Gastrocnemius medialis (tissue), 4 donors: ENCODE measurements around the gene SAMMSON. TPM values are rescaled to one million over a fixed set of nuclear protein-coding genes. Genes with fewer than 3 reads are reported as not detected.

Experiments
- ATAC-seq, 2 donors: fragments of 150-250 bp; one replicate each; pipeline ENCODE4 v1.9.1; 2016
- DNase-seq, 2 donors: peaks; one replicate each; pipeline ENCODE4 v3.0.0-alpha.2; 2019
- H3K27ac ChIP-seq, 4 donors: fragments of 200-600 bp; sonication (generic); 1 replicate in 1 of 4; 2 replicates in 3 of 4; pipeline ENCODE4 v1.5.1; 2016 to 2018; ENCODE audit warnings: mild to moderate bottlenecking in 2 of 4, moderate library complexity in 1 of 4
- H3K27me3 ChIP-seq, 3 donors: fragments of 200-600 bp; sonication (generic) in 2 of 3; 1 replicate in 1 of 3; 2 replicates in 2 of 3; pipeline versions ENCODE4 v1.5.1 to v1.6.0; 2016 to 2019; ENCODE audit warnings: mild to moderate bottlenecking in 1 of 3, moderate library complexity in 1 of 3
- H3K36me3 ChIP-seq, 2 donors: fragments of 200-600 bp; sonication (generic) in 1 of 2; one replicate each; pipeline ENCODE4 v1.5.1; 2017 to 2018
- H3K4me1 ChIP-seq, 2 donors: fragments of 200-600 bp; sonication (generic) in 1 of 2; one replicate each; pipeline ENCODE4 v1.5.1; 2016 to 2017; ENCODE audit warnings: mild to moderate bottlenecking in 2 of 2
- H3K4me3 ChIP-seq, 4 donors: fragments of 200-600 bp; sonication (generic) in 3 of 4; 1 replicate in 1 of 4; 2 replicates in 3 of 4; pipeline ENCODE4 v1.5.1; 2016 to 2019; ENCODE audit warnings: mild to moderate bottlenecking in 2 of 4
- H3K9me3 ChIP-seq, 3 donors: fragments of 200-600 bp; sonication (generic) in 2 of 3; 1 replicate in 1 of 3; 2 replicates in 2 of 3; pipeline ENCODE4 v1.5.1; 2016 to 2019
- POLR2A ChIP-seq, 2 donors: fragments of 450-650 bp; IDR thresholded peaks; one replicate each; pipeline ENCODE4 v1.6.1; 2017; ENCODE audit warnings: antibody characterized with exemption in 2 of 2, mild to moderate bottlenecking in 2 of 2, moderate library complexity in 2 of 2
- in situ Hi-C, 4 donors: fragments of 200-750 bp; cut with MboI; loops; one replicate each; pipeline versions ENCODE4 v1.15.0 to v1.8.0; 2017; ENCODE audit warnings: low sequenced_read_pairs in 4 of 4
- intact Hi-C: fragments of 100-400 bp; cut with DNase I; formaldehyde crosslinking; loops from one replicate; pipeline ENCODE4 v1.15.1; 2023; ENCODE audit warnings: low total_unique reads
- total RNA-seq, 4 donors: library from RNA; depleted of rRNA; stranded (reverse); fragments of >200 nt; gene quantifications; one replicate each; pipeline versions ENCODE4 v1.1.0 to v1.2.3, GENCODE V29; 2016
- TF ChIP-seq, protein P1 (sequence below), 5 experiments: fragments of 450-650 bp in 3 of 5; fragments of 200-600 bp in 2 of 5; sonication (generic) in 2 of 5; IDR thresholded peaks in 4 of 5; conservative IDR thresholded peaks in 1 of 5; 1 replicate in 4 of 5; 2 replicates in 1 of 5; pipeline ENCODE4 v1.5.1; 2016 to 2019; ENCODE audit warnings: antibody characterized with exemption in 5 of 5, mild to moderate bottlenecking in 3 of 5, moderate library complexity in 3 of 5

Gene SAMMSON
- total RNA-seq, 4 donors from 2014 or later: not detected

DNA sequence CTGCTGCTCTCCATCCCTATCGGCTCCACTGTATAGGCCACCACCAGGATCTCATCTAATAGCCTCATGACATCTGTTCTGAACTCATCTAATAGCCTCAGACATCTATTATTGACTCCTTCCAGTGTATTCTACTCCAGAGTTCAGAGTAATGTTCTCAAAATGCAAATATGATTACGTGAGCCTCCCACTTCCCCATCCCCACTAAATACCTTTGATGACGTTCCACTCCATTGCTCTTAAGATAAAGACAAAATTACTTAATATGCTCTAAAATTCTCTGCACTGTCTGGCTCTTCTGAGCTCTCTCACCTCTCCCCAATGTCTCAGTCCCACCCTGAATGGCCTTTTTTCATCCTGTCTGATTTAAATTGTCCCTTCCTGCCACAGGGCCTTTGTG lies 94.7 kb downstream of the SAMMSON start:
- Histone ChIP-seq H3K27ac (no peak overlapping the region), H3K36me3 (no peaks in the 10 kb centered on the region), H3K9me3 (no peaks in the 10 kb centered on the region), H3K4me1 (no peaks in the 10 kb centered on the region), H3K27me3 (no peaks in the 10 kb centered on the region), H3K4me3 (no peak overlapping the region)
- TF ChIP-seq, protein P1, sequence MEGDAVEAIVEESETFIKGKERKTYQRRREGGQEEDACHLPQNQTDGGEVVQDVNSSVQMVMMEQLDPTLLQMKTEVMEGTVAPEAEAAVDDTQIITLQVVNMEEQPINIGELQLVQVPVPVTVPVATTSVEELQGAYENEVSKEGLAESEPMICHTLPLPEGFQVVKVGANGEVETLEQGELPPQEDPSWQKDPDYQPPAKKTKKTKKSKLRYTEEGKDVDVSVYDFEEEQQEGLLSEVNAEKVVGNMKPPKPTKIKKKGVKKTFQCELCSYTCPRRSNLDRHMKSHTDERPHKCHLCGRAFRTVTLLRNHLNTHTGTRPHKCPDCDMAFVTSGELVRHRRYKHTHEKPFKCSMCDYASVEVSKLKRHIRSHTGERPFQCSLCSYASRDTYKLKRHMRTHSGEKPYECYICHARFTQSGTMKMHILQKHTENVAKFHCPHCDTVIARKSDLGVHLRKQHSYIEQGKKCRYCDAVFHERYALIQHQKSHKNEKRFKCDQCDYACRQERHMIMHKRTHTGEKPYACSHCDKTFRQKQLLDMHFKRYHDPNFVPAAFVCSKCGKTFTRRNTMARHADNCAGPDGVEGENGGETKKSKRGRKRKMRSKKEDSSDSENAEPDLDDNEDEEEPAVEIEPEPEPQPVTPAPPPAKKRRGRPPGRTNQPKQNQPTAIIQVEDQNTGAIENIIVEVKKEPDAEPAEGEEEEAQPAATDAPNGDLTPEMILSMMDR (IDR thresholded peaks at IDR 0.05 in 4 of 5, conservative IDR thresholded peaks at IDR 0.05 in 1 of 5): no peak
- no peak for TF ChIP-seq POLR2A (IDR thresholded peaks at IDR 0.05)
- no peak for ATAC-seq
- DNase-seq: no peak
- in situ Hi-C loops (loop anchor here in 1 of 4 donors (25.0 kb wide), 1 partner anchor 268 kb away; no protein-coding TSS in a partner anchor), intact Hi-C loops (no loop called here)

GRCh38 chr3:70095260-70095659 lies 95.7 kb downstream of the SAMMSON start:
- intact Hi-C loops: no loop called here
- no peak overlapping the region for H3K27ac ChIP-seq
- H3K9me3 ChIP-seq: no peaks in the 10 kb centered on the region
- H3K4me1 ChIP-seq: no peaks in the 10 kb centered on the region
- in situ Hi-C loops: loop anchor here in 1 of 4 donors (25.0 kb wide), 1 partner anchor 267 kb away; no protein-coding TSS in a partner anchor
- H3K4me3 ChIP-seq: no peak overlapping the region
- H3K36me3 ChIP-seq: no peaks in the 10 kb centered on the region
- ATAC-seq (no peak), DNase-seq (no peak)
- TF ChIP-seq, protein P1 (IDR thresholded peaks at IDR 0.05 in 4 of 5, conservative IDR thresholded peaks at IDR 0.05 in 1 of 5): no peak
- TF ChIP-seq POLR2A (IDR thresholded peaks at IDR 0.05): no peak
- no peaks in the 10 kb centered on the region for H3K27me3 ChIP-seq

- TF ChIP-seq POLR2A (IDR thresholded peaks at IDR 0.05): no peak
- TF ChIP-seq, protein P1 (IDR thresholded peaks at IDR 0.05 in 4 of 5, conservative IDR thresholded peaks at IDR 0.05 in 1 of 5): no peak
- DNase-seq: no peak
- Histone ChIP-seq H3K9me3 (no peaks in the 10 kb centered on the region), H3K27me3 (no peaks in the 10 kb centered on the region), H3K36me3 (no peaks in the 10 kb centered on the region), H3K4me1 (no peaks in the 10 kb centered on the region), H3K27ac (no peak overlapping the region), H3K4me3 (no peak overlapping the region)
- in situ Hi-C loops: loop anchor here in 1 of 4 donors (25.0 kb wide), 1 partner anchor 266 kb away; no protein-coding TSS in a partner anchor
- ATAC-seq: no peak
- intact Hi-C loops: no loop called here
These were observed 97.0 kb downstream of the SAMMSON start for GRCh38 chr3:70096376-70097066.

DNA sequence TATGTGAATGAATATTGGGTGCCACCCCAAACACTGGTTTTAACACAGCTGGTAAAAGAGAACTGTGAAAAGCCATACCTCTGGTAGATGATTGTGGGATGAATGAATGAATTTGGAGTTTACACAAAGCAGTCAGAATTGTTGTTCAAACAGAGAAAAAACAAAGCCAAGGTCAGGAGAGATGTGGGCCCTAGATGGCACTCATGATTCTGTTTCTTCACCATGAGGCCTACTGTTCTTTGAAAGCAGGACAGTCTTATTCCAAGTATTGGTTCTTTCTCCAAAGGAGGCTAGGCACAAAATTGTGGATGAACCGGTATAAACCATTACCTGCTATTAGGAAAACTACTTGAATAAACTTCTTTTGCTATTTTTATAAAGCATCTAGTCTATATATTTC lies 97.6 kb downstream of the SAMMSON start:
- ATAC-seq: no peak
- H3K4me1 ChIP-seq: no peaks in the 10 kb centered on the region
- H3K27me3 ChIP-seq: no peaks in the 10 kb centered on the region
- no peak overlapping the region for H3K27ac ChIP-seq
- in situ Hi-C loops (loop anchor here in 1 of 4 donors (25.0 kb wide), 1 partner anchor 265 kb away; no protein-coding TSS in a partner anchor), intact Hi-C loops (no loop called here)
- TF ChIP-seq, protein P1 (IDR thresholded peaks at IDR 0.05 in 4 of 5, conservative IDR thresholded peaks at IDR 0.05 in 1 of 5): no peak
- TF ChIP-seq POLR2A (IDR thresholded peaks at IDR 0.05): no peak
- H3K4me3 ChIP-seq: no peak overlapping the region
- H3K36me3 ChIP-seq: no peaks in the 10 kb centered on the region
- DNase-seq: no peak
- no peaks in the 10 kb centered on the region for H3K9me3 ChIP-seq
